Stimulated activated CD8-positive, alpha-beta memory T cell treated with anti-CD3 and anti-CD28 coated beads, Interleukin-4, amount 100 ng/mL, for 48 hours (primary cell): ENCODE data around the gene VSIG4.
"Not testable (repeated sequence)": the region's sequence is repeated elsewhere in the genome, so short reads cannot be mapped to it uniquely, and the experiment has no call there.

ENCODE experiments used
- DNase-seq: peaks from one replicate; pipeline ENCODE4 v3.0.0-alpha.2; 2020

Gene VSIG4

GRCh38 chrX:66039944-66040343 lies at the start of gene VSIG4:
Gene VSIG4 (minus strand): TSS chrX:66040080. CDS start chrX:66039998, 82 bp downstream.
- DNase-seq, result no peak

GRCh38 chrX:66076801-66077200 lies 36.9 kb upstream of the VSIG4 start:
- DNase-seq, result no peak

- peak; percentile 44 for DNase-seq
These were observed 35.3 kb upstream of the VSIG4 start for GRCh38 chrX:66074920-66075879.

GRCh38 chrX:66071126-66071525 lies 31.2 kb upstream of the VSIG4 start:
- no peak for DNase-seq

GRCh38 chrX:66064261-66064660 lies 24.4 kb upstream of the VSIG4 start:
- DNase-seq, result no peak

- not testable (repeated sequence) for DNase-seq
These were observed 17.1 kb upstream of the VSIG4 start for GRCh38 chrX:66057019-66057418.

- no peak for DNase-seq
These were observed 15.1 kb upstream of the VSIG4 start for GRCh38 chrX:66054978-66055377.

GRCh38 chrX:66053414-66053813 lies 13.5 kb upstream of the VSIG4 start:
- DNase-seq, result no peak

- DNase-seq, result no peak
These were observed 12.1 kb upstream of the VSIG4 start for GRCh38 chrX:66051980-66052379.

- DNase-seq, result no peak
These were observed 10.3 kb upstream of the VSIG4 start for GRCh38 chrX:66050140-66050569.

GRCh38 chrX:66049056-66049455 lies 9.2 kb upstream of the VSIG4 start:
- no peak for DNase-seq

- peak; percentile 38 for DNase-seq
These were observed 6.8 kb upstream of the VSIG4 start for GRCh38 chrX:66046612-66047235.

- no peak for DNase-seq
These were observed 6.0 kb upstream of the VSIG4 start for GRCh38 chrX:66045894-66046293.

- no peak for DNase-seq
These were observed 3.7 kb upstream of the VSIG4 start for GRCh38 chrX:66043584-66043983.

- DNase-seq, result no peak
These were observed 2.6 kb upstream of the VSIG4 start for GRCh38 chrX:66042307-66043077.

GRCh38 chrX:66038115-66038514 lies 1.8 kb downstream of the VSIG4 start:
- no peak for DNase-seq

- no peak for DNase-seq
These were observed 3.6 kb downstream of the VSIG4 start for GRCh38 chrX:66036231-66036630.

GRCh38 chrX:66035667-66036066 lies 4.2 kb downstream of the VSIG4 start:
- no peak for DNase-seq

- DNase-seq, result peak; percentile 41
These were observed 9.2 kb downstream of the VSIG4 start for GRCh38 chrX:66030505-66031317.

- DNase-seq, result no peak
These were observed 10.9 kb downstream of the VSIG4 start for GRCh38 chrX:66028936-66029335.

GRCh38 chrX:66024570-66024969 lies 15.3 kb downstream of the VSIG4 start:
- no peak for DNase-seq

GRCh38 chrX:66024092-66024467 lies 15.8 kb downstream of the VSIG4 start:
- no peak for DNase-seq
